Endothelial cell of umbilical vein (primary cell): ENCODE measurements around the gene TMEM129. TPM values are rescaled to one million over a fixed set of nuclear protein-coding genes. Genes with fewer than 3 reads are reported as not detected.
A peak's percentile ranks its signal among the peaks of the same experiment; 100 is the strongest.

Experiments
- BruUV-seq: library from RNA; stranded (reverse); fragments of 400-500 nt; replicated peaks from 2 replicates; lab custom pipeline; 2021; lab: Mats Ljungman, UMichigan
- CTCF ChIA-PET: fragments of 300-600, 350-600 bp; sonication (Branson Sonifier 250); formaldehyde crosslinking; loops from one replicate; lab custom pipeline; 2021; ENCODE audit warnings: antibody characterized with exemption, inconsistent platforms; lab: Charles Lee
- POLR2A ChIA-PET: fragments of 300-600, 350-600 bp; sonication (Branson Sonifier 250); formaldehyde crosslinking; loops from one replicate; lab custom pipeline; 2021; ENCODE audit warnings: antibody characterized with exemption, inconsistent platforms; lab: Charles Lee
- DNase-seq: peaks from one replicate; pipeline ENCODE4 v3.0.0-alpha.2; 2011; ENCODE audit warnings: low read depth, low spot score
- FAIRE-seq: peaks from 2 replicates; lab custom pipeline; 2011; peaks lifted over from hg19 to GRCh38; lab: Jason Lieb, UNC
- H2AFZ ChIP-seq: 2 replicates; pipeline ENCODE4 v1.6.0; 2012; ENCODE audit warnings: low read depth, low read length, control low read depth, inconsistent platforms
- H3K27ac ChIP-seq: 2 replicates; pipeline ENCODE4 v1.5.1; 2011; ENCODE audit warnings: low read depth, mild to moderate bottlenecking, control low read depth, low read length, moderate library complexity; ENCODE audit not compliant: insufficient read depth
- H3K27me3 ChIP-seq, 2 experiments: 2 replicates each; pipeline versions ENCODE4 v1.6.0 to v1.6.1; 2011; ENCODE audit warnings: low read length in 2 of 2, mixed read lengths in 1 of 2; ENCODE audit not compliant: control insufficient read depth in 2 of 2, insufficient read depth in 2 of 2
- H3K36me3 ChIP-seq, 2 experiments: 2 replicates in 1 of 2; 3 replicates in 1 of 2; pipeline ENCODE4 v1.5.1; 2011; ENCODE audit warnings: low read length in 2 of 2, mild to moderate bottlenecking in 1 of 2, moderate library complexity in 1 of 2; ENCODE audit not compliant: control insufficient read depth in 2 of 2, insufficient read depth in 2 of 2; ENCODE audit errors: extremely low read depth in 1 of 2
- H3K4me1 ChIP-seq: 3 replicates; pipeline ENCODE4 v1.5.1; 2011; ENCODE audit warnings: mild to moderate bottlenecking, low read length; ENCODE audit not compliant: control insufficient read depth, insufficient read depth; ENCODE audit errors: extremely low read depth
- H3K4me2 ChIP-seq: 2 replicates; pipeline ENCODE4 v1.6.1; 2011; ENCODE audit warnings: low read length, control low read depth, mixed read lengths; ENCODE audit not compliant: insufficient read depth
- H3K4me3 ChIP-seq, 3 experiments: fragments of 200-600 bp in 1 of 3; sonication (generic), shearing (Covaris generic) in 1 of 3; replicated peaks in 1 of 3; 2 replicates each; pipeline ENCODE4 v1.5.1; 2011 to 2016; ENCODE audit warnings: control low read depth in 3 of 3, low read length in 3 of 3, mild to moderate bottlenecking in 2 of 3, inconsistent platforms in 1 of 3, low read depth in 1 of 3, moderate library complexity in 1 of 3; ENCODE audit not compliant: insufficient read depth in 1 of 3
- H3K79me2 ChIP-seq: 2 replicates; pipeline ENCODE4 v1.6.0; 2012; ENCODE audit warnings: low read length, inconsistent platforms; ENCODE audit not compliant: control insufficient read depth, insufficient read depth
- H3K9ac ChIP-seq: replicated peaks from 2 replicates; pipeline ENCODE3; 2011; ENCODE audit warnings: low read length, control low read depth; ENCODE audit not compliant: insufficient read depth; ENCODE audit errors: extremely low read depth
- H3K9me1 ChIP-seq: replicated peaks from 3 replicates; pipeline ENCODE4 v1.6.0; 2011; ENCODE audit warnings: mild to moderate bottlenecking, low read length; ENCODE audit not compliant: control insufficient read depth, insufficient read depth; ENCODE audit errors: extremely low read depth
- H3K9me3 ChIP-seq: replicated peaks from 2 replicates; pipeline ENCODE4 v1.5.1; 2012; ENCODE audit warnings: low read length, inconsistent platforms; ENCODE audit not compliant: control insufficient read depth, insufficient read depth
- H4K20me1 ChIP-seq: replicated peaks from 2 replicates; pipeline ENCODE3; 2011; ENCODE audit warnings: mild to moderate bottlenecking, low read length; ENCODE audit not compliant: control insufficient read depth, insufficient read depth; ENCODE audit errors: extremely low read depth
- EZH2 ChIP-seq: IDR thresholded peaks from 2 replicates; pipeline ENCODE4 v1.6.1; 2012; ENCODE audit warnings: borderline replicate concordance, low read depth, mild to moderate bottlenecking, moderate library complexity, low read length, inconsistent platforms; ENCODE audit not compliant: severe bottlenecking
- FOS ChIP-seq: IDR thresholded peaks from 2 replicates; pipeline ENCODE4 v1.6.1; 2011; ENCODE audit warnings: mild to moderate bottlenecking, low read length, moderate library complexity, borderline replicate concordance; ENCODE audit not compliant: insufficient read depth
- GATA2 ChIP-seq: IDR thresholded peaks from 2 replicates; pipeline ENCODE4 v1.7.0; 2011; ENCODE audit warnings: low read depth, mild to moderate bottlenecking, moderate library complexity, mixed read lengths, low read length; ENCODE audit not compliant: insufficient read length, insufficient read depth
- JUN ChIP-seq: IDR thresholded peaks from 2 replicates; pipeline ENCODE4 v1.6.1; 2011; ENCODE audit warnings: borderline replicate concordance, low read depth; ENCODE audit not compliant: insufficient read length, insufficient read depth
- MYC ChIP-seq: IDR thresholded peaks from one replicate; pipeline ENCODE4 v1.6.1; 2011; ENCODE audit warnings: mild to moderate bottlenecking, low read depth, low read length
- dilution Hi-C: fragments of 300-500 bp; cut with MboI; formaldehyde crosslinking; loops from one replicate; pipeline ENCODE4 v1.15.0; 2019; ENCODE audit warnings: low sequenced_read_pairs; ENCODE audit not compliant: extremely low pct_ligation_motif_present
- intact Hi-C: fragments of 100-400 bp; cut with micrococcal nuclease; formaldehyde crosslinking; loops from one replicate; pipeline ENCODE4 v1.10.0; 2022
- polyA plus RNA-seq, 4 experiments: library from polyadenylated mRNA; depleted of rRNA in 3 of 4; stranded (reverse) in 3 of 4; unstranded in 1 of 4; fragments of >200 nt; gene quantifications; 2 replicates each; pipeline versions ENCODE4 v1.2.1 to v1.2.3, GENCODE V29; 2011 to 2012; ENCODE audit warnings: missing spikeins in 1 of 4
- total RNA-seq: library from RNA; stranded (reverse); gene quantifications from 2 replicates; pipeline ENCODE4 v1.2.3, GENCODE V29; 2021
- TF ChIP-seq, protein P1 (sequence below), 2 donors: IDR thresholded peaks; 1 replicate in 1 of 2; 2 replicates in 1 of 2; pipeline ENCODE4 v1.5.1; 2011; ENCODE audit warnings: low read length in 2 of 2, mild to moderate bottlenecking in 2 of 2, moderate library complexity in 2 of 2, control low read depth in 1 of 2, inconsistent platforms in 1 of 2, low read depth in 1 of 2; ENCODE audit not compliant: insufficient read depth in 1 of 2; ENCODE audit errors: extremely low read depth in 1 of 2

TMEM129 gene
- total and polyA plus RNA-seq, 2 donors (not counting 3 experiments of a cell fraction or from before 2014, with no cell fraction given), result 23.2 to 33.2 TPM

DNA sequence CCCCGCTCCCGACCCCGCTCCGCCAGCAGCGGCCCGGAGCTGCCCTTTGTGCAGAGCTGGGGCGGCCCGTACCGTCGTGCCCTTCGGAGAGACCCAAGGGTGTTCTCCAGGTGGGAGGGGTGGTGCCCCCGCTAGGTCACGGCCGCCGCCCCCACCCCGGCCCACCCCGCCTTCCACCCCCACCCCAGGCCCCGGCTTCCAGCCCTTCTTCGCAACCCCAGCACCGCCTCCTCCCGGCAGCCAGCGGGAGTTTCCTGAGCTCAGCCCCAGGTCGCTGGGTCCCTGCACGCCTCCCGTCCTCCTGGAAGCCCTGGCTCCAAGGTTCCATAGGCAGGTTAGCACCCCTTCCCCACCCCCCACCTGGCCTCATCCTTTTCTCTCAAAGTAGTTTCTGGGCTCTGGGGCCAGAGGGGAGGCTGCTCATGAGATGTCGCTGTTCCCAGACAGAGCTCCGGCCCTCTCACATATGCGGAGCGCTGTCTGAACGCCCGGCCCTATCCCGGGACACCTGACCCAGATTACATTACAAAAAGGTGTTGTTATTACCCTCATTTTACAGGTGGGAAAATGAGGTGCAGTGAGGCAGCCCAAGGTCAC, 46.7 kb upstream of the TMEM129 start:
- TF ChIP-seq JUN (no peak), EZH2 (no peak), GATA2 (no peak), FOS (no peak), MYC (no peak)
- TF ChIP-seq, protein P1, sequence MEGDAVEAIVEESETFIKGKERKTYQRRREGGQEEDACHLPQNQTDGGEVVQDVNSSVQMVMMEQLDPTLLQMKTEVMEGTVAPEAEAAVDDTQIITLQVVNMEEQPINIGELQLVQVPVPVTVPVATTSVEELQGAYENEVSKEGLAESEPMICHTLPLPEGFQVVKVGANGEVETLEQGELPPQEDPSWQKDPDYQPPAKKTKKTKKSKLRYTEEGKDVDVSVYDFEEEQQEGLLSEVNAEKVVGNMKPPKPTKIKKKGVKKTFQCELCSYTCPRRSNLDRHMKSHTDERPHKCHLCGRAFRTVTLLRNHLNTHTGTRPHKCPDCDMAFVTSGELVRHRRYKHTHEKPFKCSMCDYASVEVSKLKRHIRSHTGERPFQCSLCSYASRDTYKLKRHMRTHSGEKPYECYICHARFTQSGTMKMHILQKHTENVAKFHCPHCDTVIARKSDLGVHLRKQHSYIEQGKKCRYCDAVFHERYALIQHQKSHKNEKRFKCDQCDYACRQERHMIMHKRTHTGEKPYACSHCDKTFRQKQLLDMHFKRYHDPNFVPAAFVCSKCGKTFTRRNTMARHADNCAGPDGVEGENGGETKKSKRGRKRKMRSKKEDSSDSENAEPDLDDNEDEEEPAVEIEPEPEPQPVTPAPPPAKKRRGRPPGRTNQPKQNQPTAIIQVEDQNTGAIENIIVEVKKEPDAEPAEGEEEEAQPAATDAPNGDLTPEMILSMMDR (IDR thresholded peaks at IDR 0.05; ENCODE audit: extremely low read depth in 1 of 2, insufficient read depth in 1 of 2, low read depth in 1 of 2, low read length in 2 of 2), result peak; percentile 17 to 59
- Histone ChIP-seq H3K4me2 (no peak overlapping the region), H3K27me3 (no peaks in the 10 kb centered on the region), H3K27ac (no peak overlapping the region), H3K4me3 (peak overlapping the region in 1 of 3 experiments; percentile 33), H3K79me2 (no peaks in the 10 kb centered on the region), H2AFZ (no peak overlapping the region), H3K4me1 (peaks cover 5% of the 10 kb centered on the region), H3K9ac (no peak overlapping the region), H4K20me1 (no peaks in the 10 kb centered on the region), H3K9me3 (no peaks in the 10 kb centered on the region), H3K36me3 (no peaks in the 10 kb centered on the region), H3K9me1 (no peaks in the 10 kb centered on the region)
- POLR2A ChIA-PET, result interaction anchor here (0.6 to 0.7 kb wide), 2 partner anchors 8 to 43 kb away, joined by 3 to 4 read pairs; no protein-coding TSS in a partner anchor
- peak; percentile 63 for FAIRE-seq
- DNase-seq, result peak; percentile 31
- dilution Hi-C loops (no loop called here), intact Hi-C loops (no loop called here)
- CTCF ChIA-PET, result interaction anchor here (0.6 to 2.0 kb wide), 23 partner anchors 9 to 195 kb away, joined by 3 to 33 read pairs (median 5); partner anchors contain the start of gene FGFR3
- no TSS peak for BruUV-seq
